Muscle of back (tissue), 11 donors: ENCODE measurements around the gene PFDN6. TPM values are rescaled to one million over a fixed set of nuclear protein-coding genes. Genes with fewer than 3 reads are reported as not detected.

Source experiments
- DNase-seq, 3 donors: peaks; one replicate each; pipeline versions ENCODE4 v3.0.0 to v3.0.0-alpha.2; 2013
- polyA plus RNA-seq, 10 donors: library from polyadenylated mRNA; unstranded; fragments of 120-200 nt; gene quantifications; one replicate each; pipeline ENCODE4 v1.2.1, GENCODE V29; 2013; ENCODE audit not compliant: insufficient read length in 10 of 10

Gene PFDN6
- polyA plus RNA-seq, 10 donors, result 35.1 to 56.0 (median 41.7) TPM

DNA sequence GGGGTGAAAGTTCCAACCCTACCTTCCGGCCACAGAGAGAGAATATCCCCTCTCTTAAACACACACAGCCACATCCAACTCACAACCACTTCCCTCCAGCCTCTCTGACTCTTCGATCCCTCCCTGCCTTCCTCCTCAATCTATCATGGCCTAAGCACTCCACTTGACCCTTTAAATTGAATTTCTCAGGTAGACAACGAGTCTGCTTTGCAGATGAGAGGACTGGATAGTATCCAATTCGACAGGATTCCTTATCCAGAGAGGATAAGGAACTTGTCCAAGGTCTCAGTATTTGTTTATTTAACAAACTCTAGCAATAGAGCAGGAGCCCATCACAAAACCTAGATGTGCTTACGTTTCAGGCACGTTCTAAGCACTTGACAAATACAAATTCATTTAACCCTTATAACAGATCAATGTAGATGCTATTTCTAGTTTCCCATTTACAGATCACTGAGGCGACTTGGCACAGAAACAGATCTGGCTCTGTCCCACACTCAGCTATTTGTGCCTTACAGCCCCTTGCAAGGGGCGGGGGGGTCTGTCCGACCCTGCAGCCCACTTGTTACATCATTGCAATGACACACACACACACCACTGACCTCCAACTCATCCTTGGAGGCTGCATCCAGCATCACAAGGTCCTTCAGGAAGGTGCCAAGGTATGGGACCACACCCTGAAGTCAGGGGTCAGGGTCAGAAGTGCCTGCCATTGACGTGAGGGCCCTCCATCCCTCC is 4.9 kb downstream of the PFDN6 start:
- DNase-seq, result no peak

DNA sequence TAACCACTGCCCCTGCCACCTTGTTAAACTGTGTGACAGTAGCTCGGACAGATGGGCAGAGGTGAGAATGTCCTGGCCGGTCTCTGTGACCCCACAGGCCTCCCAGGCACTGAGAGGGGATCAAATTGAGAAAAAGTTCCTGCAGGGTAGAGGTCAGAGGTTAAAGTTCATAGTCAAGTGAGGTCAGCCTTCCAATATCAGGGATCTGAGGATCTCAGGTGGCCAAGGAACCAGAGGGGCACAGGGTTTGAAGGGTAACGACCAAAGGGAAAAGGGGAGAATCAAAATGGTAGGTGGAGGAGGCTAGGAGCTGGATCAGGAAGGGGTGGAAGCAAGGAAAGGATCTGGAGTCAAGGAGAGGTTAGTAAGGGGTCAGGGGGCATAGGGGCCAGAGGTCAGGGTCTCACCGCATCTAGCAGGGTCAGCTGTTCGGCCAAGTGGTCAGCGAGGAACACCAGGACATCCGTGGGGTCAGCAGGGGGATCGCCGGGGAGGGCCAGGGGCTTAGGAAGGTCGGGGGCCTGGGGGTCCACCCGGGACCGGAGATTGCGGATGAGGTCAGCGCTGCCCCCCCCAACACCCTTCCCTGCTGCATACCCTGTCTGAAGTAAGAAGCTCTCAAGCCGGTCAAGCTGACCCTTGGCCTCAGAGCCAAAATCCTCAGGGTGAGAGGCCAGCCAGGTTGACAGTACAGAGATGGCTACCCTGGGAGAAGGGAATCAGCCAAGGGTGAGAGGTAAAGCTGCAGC is 6.4 kb downstream of the PFDN6 start:
- DNase-seq, result no peak

DNA sequence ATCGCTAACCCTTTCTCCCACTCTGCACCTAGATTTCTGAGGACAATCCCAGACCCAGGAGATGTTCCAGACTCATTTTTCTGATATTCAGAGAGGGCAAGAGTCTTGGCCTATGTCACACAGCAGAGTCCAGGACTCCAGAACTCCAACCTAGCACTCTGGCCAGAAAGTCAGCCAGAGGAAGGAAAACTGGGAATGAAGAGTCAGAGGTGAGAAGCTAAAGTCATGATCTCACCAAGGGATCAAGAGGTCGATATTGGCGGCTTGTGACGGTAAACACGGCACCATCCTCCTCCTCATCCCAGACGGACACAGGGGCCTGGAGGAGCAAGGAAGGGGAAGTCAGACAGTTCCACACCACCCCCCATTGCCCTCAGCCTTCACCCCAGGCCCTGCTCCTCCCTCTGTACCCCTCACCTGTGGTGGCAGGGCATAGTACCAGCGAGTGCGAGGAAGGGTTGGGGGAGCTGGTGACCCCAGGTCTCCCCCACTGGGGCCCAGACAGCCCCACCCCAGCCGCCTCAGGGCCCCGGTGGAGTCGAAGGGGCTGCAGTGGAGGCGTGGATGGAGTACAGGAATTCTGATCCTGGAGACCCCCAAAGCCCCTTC is 7.5 kb downstream of the PFDN6 start:
- no peak for DNase-seq

DNA sequence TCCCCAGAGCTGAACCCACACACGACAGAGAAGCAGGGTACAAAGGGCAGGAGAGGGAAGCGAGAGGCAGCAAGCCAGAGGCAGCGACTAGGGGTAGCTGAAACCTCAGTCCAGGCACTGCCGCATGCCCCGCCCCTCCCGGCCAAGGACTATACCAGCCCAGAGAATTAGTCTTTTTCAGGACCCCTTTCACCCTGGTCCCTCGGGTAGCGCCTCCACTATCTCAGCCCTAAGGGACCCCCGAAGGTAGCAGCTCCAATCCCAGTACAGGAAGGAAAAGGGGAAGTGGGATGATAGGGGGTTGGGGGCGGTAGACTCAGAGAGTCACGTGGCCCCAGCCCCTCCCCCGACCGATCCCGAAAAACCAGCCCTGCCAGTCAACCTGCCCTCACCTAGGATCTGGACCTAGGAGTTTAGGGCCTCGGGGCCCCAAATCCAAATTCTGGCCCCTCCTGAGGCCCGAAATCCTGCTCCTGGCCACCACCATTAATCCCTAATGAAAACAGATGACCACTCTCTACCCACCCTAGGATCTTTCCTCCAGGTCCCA is 8.1 kb downstream of the PFDN6 start:
- no peak for DNase-seq

DNA sequence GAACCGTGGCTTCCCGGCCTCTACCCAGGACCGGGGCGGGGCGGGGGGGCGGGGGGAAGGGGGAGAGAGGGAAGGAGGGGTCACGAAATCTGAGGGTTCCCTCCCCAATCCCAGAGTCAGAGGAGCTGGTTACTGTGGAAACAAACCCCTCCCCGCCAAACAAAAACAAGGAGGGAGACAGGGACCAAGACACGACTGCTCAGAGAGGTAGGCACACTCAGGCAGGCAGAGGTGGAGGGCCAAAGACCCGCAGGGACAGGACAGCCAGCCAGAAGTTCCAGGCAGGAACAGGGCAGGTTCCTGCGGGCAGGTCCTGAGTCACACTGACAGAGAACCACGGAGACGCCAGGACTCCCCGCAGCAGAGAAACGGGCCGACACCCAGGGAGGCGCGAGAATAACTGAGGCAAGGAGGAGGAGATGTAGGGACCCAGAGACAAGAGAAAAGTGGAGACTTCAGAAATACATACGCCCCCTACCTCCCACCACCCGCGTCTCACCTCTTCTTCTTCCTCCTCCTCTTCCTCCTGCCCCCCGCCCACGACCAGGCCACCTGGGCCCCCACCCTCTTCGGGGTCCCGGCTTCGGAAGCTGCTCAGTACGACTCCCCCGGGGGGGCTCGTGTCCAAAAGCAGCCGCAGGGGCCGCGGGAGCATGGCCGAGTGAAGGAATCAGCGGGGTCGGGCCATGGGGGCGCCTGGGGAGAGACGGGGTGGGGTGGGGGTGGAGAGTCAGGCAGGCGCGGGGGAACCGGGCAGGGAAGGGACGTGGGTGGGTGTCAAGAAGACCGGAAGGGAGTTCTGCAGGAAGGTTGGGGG is 8.8 kb downstream of the PFDN6 start:
- peak; percentile 79 to 94 (median 87) for DNase-seq

DNA sequence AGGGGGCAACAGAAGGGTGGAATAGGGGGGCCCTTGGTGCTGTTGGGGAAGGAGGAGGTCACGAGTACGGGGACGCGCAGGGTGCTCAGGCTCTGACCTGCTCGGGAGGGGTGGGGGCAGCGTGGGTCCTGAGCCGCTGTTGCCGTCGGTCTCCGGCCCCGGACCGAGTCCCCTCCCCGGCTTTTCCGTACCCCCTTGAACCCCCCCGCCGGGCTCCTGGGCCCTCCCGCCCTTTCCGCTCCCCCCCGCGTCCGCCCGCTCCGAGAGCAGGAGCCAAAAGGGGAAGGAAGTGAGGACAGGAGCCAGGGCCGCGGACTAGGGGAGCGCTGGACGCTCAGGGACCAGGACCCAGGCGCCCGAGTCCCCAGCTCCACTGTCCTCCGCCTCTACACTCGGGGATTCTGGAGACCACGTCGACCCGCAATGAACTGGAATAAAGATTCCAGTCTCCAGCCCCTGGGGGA is 9.4 kb downstream of the PFDN6 start, which contains the start of gene RGL2:
Gene RGL2, minus strand, starts transcription at position 170 of the 464 bp plus-strand sequence. CDS start 332 bp downstream, outside the sequence.
- peak; percentile 69 to 91 (median 85) for DNase-seq

DNA sequence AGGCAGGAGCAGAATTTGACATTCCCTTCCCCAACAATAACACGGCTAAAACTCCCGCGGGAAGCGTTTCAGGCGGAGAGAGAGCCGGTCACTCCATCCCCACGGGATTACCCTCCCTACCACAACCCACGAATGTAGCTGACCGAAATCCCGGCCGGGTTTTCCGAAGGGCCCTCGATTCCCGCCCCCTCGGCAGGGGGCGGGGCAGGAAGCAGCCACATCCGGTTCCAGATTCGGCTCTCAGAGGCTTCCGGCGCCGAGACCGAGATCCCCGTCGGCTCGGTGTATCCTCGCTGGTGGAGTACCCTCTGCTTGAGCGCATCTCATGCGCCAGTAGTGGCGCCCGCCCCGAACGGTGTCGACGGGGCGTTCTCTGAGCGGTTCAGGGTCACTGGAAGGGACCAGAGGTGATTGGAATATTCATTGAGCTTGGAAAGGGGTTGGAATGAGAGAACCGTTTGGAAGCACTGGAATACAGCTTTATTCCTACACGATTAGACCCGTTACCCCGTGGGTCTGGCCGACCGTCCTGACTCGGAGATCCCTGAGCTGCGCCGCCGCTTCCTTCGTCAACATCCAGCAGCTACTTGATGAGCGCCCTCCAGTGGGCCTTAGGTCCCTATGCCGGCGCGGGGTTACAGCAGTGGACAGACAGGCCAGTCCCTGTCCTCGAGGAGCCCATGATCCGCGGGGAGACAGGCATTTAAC is 10.0 kb downstream of the PFDN6 start:
- peak; percentile 94 to 97 (median 95) for DNase-seq

DNA sequence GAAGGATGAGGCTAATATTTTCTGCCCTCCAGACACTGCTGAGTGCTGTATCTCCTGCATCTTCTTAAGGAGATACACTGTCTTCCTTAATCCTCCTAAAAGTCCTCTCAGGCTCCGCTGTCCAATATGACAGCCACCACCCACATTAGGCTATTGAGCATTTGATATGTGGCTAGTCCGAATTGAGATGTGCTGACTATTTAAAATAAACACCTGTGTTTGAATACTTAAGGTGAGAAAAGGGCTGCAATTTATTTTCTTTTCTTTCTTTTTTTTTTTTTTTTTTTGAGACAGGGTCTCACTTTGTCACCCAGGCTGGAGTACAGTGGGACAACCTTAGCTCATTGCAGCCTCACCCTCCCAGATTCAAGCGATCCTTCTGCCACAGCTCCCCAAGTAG is 12.5 kb downstream of the PFDN6 start:
- DNase-seq, result no peak

DNA sequence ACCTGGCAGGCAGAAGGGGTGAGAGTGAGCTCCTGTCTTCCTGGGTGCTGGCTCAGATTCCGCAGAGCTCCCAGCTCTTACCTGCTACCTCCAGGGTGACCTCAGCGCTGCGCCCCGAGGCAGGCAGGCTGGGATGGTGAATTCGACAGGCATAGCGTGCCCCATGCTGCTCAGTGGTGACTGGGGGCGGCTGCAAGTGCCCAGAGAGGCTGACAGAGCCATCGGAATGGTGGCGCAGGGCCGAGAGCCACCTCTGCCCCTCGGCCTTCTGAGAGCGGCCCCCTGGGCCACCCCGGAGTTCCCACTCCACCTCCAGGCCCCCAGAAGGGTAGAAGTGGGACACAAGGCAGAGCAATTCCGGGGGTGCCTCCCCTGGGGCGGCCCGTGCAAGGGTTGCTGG is 14.8 kb downstream of the PFDN6 start:
- no peak for DNase-seq

DNA sequence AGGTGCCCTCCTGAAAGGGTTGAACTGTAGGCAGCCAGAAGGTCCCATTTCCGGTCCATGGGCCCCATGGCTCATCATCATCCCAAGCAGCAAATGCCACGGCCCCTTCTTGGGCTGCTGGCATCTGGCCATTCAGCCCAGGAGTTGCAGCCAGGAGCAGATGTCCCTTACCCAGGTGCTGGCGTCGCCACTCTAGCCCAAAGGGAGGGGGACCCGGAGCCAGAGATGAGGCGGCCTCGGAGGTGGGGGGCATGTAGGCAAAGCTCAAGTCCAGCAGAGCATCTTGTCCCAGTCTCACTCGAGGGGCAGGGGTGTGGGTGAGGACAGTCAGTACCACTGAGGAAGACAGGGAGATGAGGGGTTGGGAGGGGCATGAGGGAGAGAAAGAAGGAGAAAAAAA is 15.7 kb downstream of the PFDN6 start:
- DNase-seq, result no peak

DNA sequence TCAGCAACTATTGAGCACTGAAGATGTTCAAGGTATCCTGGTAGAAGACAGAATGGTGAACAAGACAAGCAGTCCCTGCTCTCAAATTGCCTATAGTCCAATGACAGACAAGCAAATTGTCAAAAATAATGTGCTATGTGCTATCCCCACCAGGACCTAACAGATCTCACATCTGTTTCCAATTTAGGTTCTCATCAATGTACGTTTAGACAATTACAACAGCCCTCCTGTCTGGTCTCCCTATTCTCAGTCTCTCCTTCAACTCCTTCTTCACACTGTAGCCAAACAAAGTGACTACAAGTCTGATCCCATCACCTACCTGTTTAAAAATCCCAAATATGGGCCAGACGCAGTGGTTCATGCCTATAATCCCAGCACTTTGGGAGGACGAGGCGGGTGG is 17.0 kb downstream of the PFDN6 start:
- DNase-seq, result no peak

DNA sequence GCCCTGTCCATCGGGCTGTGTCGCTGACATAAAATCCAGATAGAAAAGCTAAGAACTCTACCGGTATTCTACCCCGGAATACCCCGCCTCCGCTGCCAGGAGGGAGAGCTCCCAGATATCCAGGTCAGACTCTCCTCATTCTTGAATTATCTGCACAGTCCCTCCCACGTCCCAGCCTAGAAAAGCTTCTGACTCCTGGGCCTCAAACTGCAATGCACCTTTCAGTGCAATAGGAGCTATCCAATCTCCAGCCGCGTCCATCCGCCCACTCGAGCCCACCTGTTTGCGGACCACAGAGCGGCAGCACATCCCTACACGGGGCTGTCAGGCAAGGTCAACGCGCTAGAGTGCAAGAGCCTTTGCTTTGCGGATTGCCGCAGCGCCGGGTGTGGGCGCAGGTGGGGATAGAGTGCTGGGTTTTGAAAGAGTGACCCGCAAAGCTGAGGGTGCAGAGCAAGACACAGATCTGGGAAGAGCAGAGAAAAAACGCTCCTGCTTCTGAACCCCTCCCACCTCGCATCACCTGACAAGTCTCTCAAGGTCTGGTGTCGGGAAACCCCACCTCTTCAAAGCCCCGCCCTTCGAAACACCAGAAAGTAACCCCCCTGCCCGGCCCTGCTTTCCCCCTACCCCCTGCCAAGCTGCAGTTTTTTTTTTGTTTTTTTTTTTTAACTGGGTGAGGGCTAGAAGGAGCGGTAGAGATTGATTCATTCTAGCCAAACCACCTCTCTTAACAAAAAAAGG is 23.1 kb downstream of the PFDN6 start:
- peak in 2 of 3 donors; percentile 48 to 66 for DNase-seq

DNA sequence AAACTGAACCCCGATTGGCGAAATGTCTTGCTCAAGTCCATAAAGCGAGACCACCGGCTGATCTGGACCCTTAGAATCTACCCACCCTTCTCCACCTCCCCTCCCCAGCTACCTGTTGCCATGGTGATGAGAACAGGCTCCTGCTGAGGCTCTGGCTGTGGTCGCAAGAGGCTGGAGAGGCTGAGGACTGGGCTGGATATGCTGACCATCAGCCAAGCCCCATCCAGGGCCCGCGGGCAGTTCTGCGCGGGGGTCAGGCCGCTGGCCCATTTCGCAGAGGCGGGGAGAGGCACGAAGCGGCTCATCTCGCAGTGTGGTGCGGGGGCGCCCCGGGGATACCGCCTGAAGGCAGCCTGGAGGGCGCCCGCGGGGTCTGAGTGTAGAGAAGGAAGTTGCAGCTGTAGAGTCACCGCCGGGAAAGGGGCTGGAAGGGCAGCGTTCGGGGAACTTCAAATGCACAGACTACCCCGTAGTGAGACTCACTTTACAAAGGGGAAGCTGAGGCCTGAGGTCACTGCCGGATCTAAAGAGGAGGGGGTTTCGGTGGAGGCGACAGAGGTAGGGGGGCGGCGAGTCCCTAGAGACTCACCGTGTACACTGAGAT is 23.8 kb downstream of the PFDN6 start:
- DNase-seq, result peak in 2 of 3 donors; percentile 58 to 85

DNA sequence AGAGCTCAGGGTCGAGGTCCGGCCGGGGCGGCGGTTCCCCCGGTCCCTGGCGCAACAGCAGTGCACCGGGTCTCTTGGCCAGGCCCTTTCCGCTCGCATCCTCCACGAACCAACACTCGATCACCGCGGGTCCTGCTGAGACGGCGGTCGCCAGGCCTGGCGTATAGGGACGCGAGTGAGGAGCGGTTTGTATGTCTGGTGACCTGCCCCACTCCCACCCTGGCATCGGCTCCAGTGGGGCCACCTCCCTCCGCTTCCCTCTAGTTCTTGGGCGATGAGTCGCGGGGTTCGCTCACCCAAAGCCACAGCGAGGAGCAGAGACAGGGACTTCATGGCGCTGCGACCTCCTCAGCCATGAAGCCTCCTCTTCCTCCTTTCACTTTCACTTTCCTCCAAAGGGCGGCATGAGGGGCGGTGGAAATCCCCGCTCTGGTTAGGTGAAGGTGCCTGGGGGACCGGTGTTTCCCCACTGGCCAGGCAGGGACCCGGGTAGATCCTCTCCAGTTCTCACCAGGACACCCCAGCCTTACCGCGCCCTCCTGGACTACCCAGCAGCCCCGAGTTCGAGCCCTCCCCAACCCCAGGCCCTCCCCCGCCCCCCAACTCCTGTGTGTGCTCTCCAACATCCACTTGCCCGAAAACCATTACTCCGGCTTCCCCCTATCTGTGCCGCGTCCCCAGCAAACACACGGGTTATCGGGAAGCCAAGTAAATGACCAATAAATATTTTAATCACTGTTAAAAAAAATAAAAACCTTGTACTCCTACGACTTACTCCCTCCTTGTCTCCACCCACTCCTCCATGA is 24.5 kb downstream of the PFDN6 start, which contains the start of gene TAPBP:
Gene TAPBP, minus strand, starts transcription at position 370 of the 806 bp plus-strand sequence. Its CDS starts 37 bp downstream, at position 333.
- DNase-seq, result peak in 2 of 3 donors; percentile 77 to 93

DNA sequence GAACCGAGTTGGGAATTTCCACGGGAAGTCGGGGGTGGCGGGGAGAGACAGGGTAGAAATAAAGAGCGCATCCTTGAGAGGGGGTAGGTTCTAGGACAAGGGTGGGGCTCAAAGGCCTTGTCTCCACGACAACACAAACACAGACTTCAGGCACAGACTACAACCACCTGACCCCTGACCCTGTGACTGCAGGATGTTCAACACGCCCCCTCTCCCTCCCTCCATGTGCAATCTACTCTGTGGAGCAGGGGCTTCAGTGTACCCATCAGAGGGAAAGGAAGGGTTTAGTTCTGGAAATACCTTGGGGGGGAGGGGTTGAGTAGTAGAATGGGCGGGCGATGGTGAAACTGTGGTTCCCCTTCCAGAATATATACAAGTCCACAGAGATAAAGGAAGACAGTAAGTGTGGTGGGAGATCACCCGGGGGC is 25.1 kb downstream of the PFDN6 start:
- DNase-seq, result peak; percentile 68 to 90 (median 77)

DNA sequence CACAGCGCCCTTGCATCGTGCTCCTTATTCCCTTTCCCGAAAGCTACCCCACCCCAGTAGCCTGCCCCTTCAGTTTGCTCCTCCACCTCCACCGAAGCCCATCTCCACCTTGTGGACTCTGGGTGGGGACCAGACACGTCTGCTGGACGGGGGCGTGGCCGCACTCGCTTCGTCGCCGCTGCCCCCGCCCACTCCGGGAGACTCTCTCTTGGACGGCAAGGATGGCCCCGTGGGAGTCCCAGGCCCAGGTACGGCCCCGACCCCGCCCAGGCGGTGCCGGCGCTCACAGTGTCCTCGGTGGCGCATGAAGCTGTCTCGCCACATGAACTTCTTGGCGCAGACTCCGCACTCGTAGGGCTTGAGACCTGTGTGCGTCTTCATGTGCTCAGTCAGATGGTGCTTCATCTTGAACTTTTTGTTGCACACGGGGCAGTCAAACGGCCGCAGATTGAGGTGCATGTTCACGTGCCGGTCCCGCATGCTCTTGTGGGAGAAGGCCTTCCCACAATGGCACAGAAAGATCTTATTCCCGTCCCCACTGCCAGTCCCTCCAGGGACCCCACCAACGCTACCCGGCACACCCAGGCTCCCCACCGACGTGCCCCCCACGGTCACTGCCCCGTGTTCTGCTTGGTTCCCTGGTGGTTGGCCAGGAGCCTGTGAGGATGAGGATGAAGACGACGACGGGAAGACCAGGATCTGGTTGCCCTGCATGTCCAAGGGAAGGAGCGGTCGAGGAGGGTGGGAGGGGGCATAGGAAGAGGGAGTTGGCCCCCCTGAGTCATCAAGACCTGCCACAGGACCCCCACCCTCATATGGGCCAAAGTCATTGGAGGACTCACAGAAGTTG is 25.8 kb downstream of the PFDN6 start:
- DNase-seq, result peak in 1 of 3 donors; percentile 64
